Mesenchymal stem cell (in vitro differentiated cells and primary cell): ENCODE measurements around the gene SLC25A44.

Experiments used
- DNase-seq: peaks from one replicate; pipeline ENCODE4 v3.0.0-alpha.2; 2013
- H2AFZ ChIP-seq: one replicate; pipeline ENCODE4 v1.6.1; 2013; ENCODE audit warnings: low read depth, mild to moderate bottlenecking, control low read depth, inconsistent platforms, low read length, moderate library complexity
- H2AK5ac ChIP-seq: 2 replicates; pipeline ENCODE4 v1.6.1; 2013; ENCODE audit warnings: low read length, moderate library complexity, mild to moderate bottlenecking, inconsistent platforms; ENCODE audit not compliant: severe bottlenecking
- H2BK120ac ChIP-seq: one replicate; pipeline ENCODE4 v1.6.1; 2013; ENCODE audit warnings: low read depth, mild to moderate bottlenecking, inconsistent platforms, low read length, moderate library complexity
- H2BK12ac ChIP-seq, 2 experiments: one replicate each; pipeline ENCODE4 v1.6.1; 2013; ENCODE audit warnings: inconsistent platforms in 2 of 2, low read length in 2 of 2, mild to moderate bottlenecking in 2 of 2, moderate library complexity in 2 of 2, control low read depth in 1 of 2
- H2BK15ac ChIP-seq: one replicate; pipeline ENCODE4 v1.6.1; 2013; ENCODE audit warnings: mild to moderate bottlenecking, low read depth, inconsistent platforms; ENCODE audit not compliant: poor library complexity, severe bottlenecking
- H2BK5ac ChIP-seq: 2 replicates; pipeline ENCODE4 v1.6.1; 2013; ENCODE audit warnings: low read depth, mild to moderate bottlenecking, low read length, control low read depth, inconsistent platforms; ENCODE audit not compliant: poor library complexity, severe bottlenecking
- H3K14ac ChIP-seq, 2 experiments: one replicate each; pipeline ENCODE4 v1.6.1; 2013; ENCODE audit warnings: inconsistent platforms in 2 of 2, low read length in 2 of 2, control low read depth in 1 of 2, mild to moderate bottlenecking in 1 of 2, moderate library complexity in 1 of 2
- H3K18ac ChIP-seq, 2 experiments: one replicate each; pipeline ENCODE4 v1.6.1; 2013; ENCODE audit warnings: inconsistent platforms in 2 of 2, low read length in 2 of 2, control low read depth in 1 of 2, low read depth in 1 of 2, mild to moderate bottlenecking in 1 of 2
- H3K23ac ChIP-seq, 2 experiments: one replicate each; pipeline ENCODE4 v1.6.1; 2013; ENCODE audit warnings: inconsistent platforms in 2 of 2, low read length in 2 of 2, mild to moderate bottlenecking in 2 of 2, moderate library complexity in 2 of 2, control low read depth in 1 of 2
- H3K27ac ChIP-seq: 2 replicates; pipeline ENCODE4 v1.5.1; 2013; ENCODE audit warnings: mild to moderate bottlenecking, moderate library complexity, low read length, control low read depth, inconsistent platforms; ENCODE audit not compliant: poor library complexity, severe bottlenecking
- H3K27me3 ChIP-seq, 2 experiments: 2 replicates each; pipeline versions ENCODE4 v1.6.1 to v1.7.0; 2013; ENCODE audit warnings: low read length in 2 of 2, mild to moderate bottlenecking in 2 of 2, moderate library complexity in 2 of 2, control low read depth in 1 of 2, inconsistent platforms in 1 of 2; ENCODE audit not compliant: control insufficient read depth in 1 of 2, insufficient read depth in 1 of 2
- H3K36me3 ChIP-seq, 2 experiments: 2 replicates each; pipeline versions ENCODE4 v1.6.1 to v1.7.0; 2013; ENCODE audit warnings: low read length in 2 of 2, control low read depth in 1 of 2, inconsistent platforms in 1 of 2, low read depth in 1 of 2, mild to moderate bottlenecking in 1 of 2; ENCODE audit not compliant: insufficient read depth in 2 of 2, control insufficient read depth in 1 of 2
- H3K4ac ChIP-seq, 2 experiments: one replicate each; pipeline ENCODE4 v1.6.1; 2013; ENCODE audit warnings: inconsistent platforms in 2 of 2, low read length in 2 of 2, mild to moderate bottlenecking in 2 of 2, moderate library complexity in 2 of 2, control low read depth in 1 of 2, low read depth in 1 of 2
- H3K4me1 ChIP-seq: 2 replicates; pipeline ENCODE4 v1.6.1; 2013; ENCODE audit warnings: low read depth, low read length, control low read depth; ENCODE audit not compliant: control insufficient read depth, insufficient read depth
- H3K4me2 ChIP-seq: 2 replicates; pipeline ENCODE4 v1.6.1; 2013; ENCODE audit warnings: low read length, mild to moderate bottlenecking, inconsistent platforms; ENCODE audit not compliant: poor library complexity, severe bottlenecking
- H3K4me3 ChIP-seq, 2 experiments: 2 replicates each; pipeline versions ENCODE4 v1.5.1 to v1.7.0; 2013; ENCODE audit warnings: low read length in 2 of 2, mild to moderate bottlenecking in 2 of 2, control low read depth in 1 of 2, low read depth in 1 of 2; ENCODE audit not compliant: insufficient read depth in 1 of 2
- H3K79me1 ChIP-seq: replicated peaks from 2 replicates; pipeline ENCODE4 v1.6.1; 2013; ENCODE audit warnings: mild to moderate bottlenecking, control low read depth, low read length, inconsistent platforms; ENCODE audit not compliant: poor library complexity, severe bottlenecking
- H3K9ac ChIP-seq: 2 replicates; pipeline ENCODE4 v1.7.0; 2013; ENCODE audit warnings: mild to moderate bottlenecking, low read length, moderate library complexity
- H3K9me3 ChIP-seq: 2 replicates; pipeline ENCODE4 v1.7.0; 2013; ENCODE audit warnings: mild to moderate bottlenecking, low read length; ENCODE audit not compliant: control insufficient read depth
- H4K8ac ChIP-seq: one replicate; pipeline ENCODE4 v1.6.1; 2013; ENCODE audit warnings: inconsistent platforms, mild to moderate bottlenecking, low read length, moderate library complexity
- H4K91ac ChIP-seq: one replicate; pipeline ENCODE4 v1.6.1; 2013; ENCODE audit warnings: mild to moderate bottlenecking, low read length, inconsistent platforms
- WGBS: methylation state at CpG from one replicate; pipeline ENCODE4 v1.1.7; 2013; ENCODE audit warnings: mixed read lengths; 5-methylcytosine and 5-hydroxymethylcytosine counted together

SLC25A44 gene

DNA sequence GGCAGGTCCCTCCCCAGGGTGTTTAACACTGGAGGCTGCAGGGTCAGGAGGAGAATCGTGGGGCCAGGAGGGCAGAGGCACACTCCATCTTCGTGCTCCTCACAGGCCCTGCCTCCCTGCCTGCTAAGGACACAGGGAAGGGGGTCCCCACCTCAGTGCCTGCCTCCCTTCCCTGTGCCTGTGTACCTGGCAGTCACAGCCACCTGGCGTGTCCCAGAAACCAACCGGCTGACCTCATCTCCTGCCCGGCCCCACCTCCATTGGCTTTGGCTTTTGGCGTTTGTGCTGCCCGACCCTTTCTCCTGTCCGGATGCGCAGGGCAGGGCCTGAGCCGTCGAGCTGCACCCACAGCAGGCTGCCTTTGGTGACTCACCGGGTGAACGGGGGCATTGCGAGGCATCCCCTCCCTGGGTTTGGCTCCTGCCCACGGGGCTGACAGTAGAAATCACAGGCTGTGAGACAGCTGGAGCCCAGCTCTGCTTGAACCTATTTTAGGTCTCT is 47.5 kb downstream of the SLC25A44 start:
- Histone ChIP-seq H3K4me3 (no peak overlapping the region), H3K4me2 (peak overlapping the region; percentile 17), H3K18ac (no peak overlapping the region), H2AK5ac (no peak overlapping the region), H3K79me1 (no peaks in the 10 kb centered on the region), H3K14ac (no peak overlapping the region), H2BK5ac (no peak overlapping the region), H3K27me3 (peaks cover 0 to 22% of the 10 kb centered on the region in 2 experiments), H2BK15ac (no peak overlapping the region), H3K9ac (no peak overlapping the region), H3K36me3 (peaks cover 25 to 47% of the 10 kb centered on the region in 2 experiments), H2AFZ (no peak overlapping the region), H3K4me1 (peaks cover 21% of the 10 kb centered on the region), H4K91ac (peak overlapping the region; percentile 40), H2BK120ac (no peak overlapping the region), H3K23ac (no peak overlapping the region), H3K9me3 (no peaks in the 10 kb centered on the region), H2BK12ac (no peak overlapping the region), H4K8ac (no peak overlapping the region), H3K27ac (no peak overlapping the region), H3K4ac (no peak overlapping the region)
- 66% methylated on average over 15 of the region's 15 CpGs for WGBS
- DNase-seq: peak; percentile 42

DNA sequence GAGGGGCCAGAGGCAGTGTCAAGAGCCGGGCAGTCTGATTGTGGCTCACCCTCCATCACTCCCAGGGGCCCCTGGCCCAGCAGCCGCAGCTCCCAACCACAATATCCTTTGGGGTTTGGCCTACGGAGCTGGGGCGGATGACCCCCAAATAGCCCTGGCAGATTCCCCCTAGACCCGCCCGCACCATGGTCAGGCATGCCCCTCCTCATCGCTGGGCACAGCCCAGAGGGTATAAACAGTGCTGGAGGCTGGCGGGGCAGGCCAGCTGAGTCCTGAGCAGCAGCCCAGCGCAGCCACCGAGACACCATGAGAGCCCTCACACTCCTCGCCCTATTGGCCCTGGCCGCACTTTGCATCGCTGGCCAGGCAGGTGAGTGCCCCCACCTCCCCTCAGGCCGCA is 48.0 kb downstream of the SLC25A44 start, which contains the start of gene BGLAP:
Gene BGLAP, plus strand, starts transcription at position 259 of the 400 bp plus-strand sequence. Its CDS starts 48 bp downstream, at position 307.
- H2BK5ac ChIP-seq: no peak within 1 kb of the TSS
- peak within 1 kb of the TSS; percentile 40 for H4K91ac ChIP-seq
- H2BK120ac ChIP-seq: no peak within 1 kb of the TSS
- H3K27ac ChIP-seq: no peak within 1 kb of the TSS
- peaks cover 21% of the 10 kb centered on the region for H3K4me1 ChIP-seq
- H3K23ac ChIP-seq: no peak within 1 kb of the TSS
- H3K14ac ChIP-seq: no peak within 1 kb of the TSS
- H3K79me1 ChIP-seq: no peaks in the 10 kb centered on the region
- no peak within 1 kb of the TSS for H3K18ac ChIP-seq
- H3K4ac ChIP-seq: no peak within 1 kb of the TSS
- no peaks in the 10 kb centered on the region for H3K9me3 ChIP-seq
- H3K27me3 ChIP-seq: peaks cover 0 to 28% of the 10 kb centered on the region in 2 experiments
- no peak within 1 kb of the TSS for H3K9ac ChIP-seq
- peaks cover 19 to 44% of the 10 kb centered on the region in 2 experiments for H3K36me3 ChIP-seq
- H2BK12ac ChIP-seq: no peak within 1 kb of the TSS
- peak within 1 kb of the TSS; percentile 17 for H3K4me2 ChIP-seq
- peak within 1 kb of the TSS; percentile 31 for H2BK15ac ChIP-seq
- 92% methylated on average over 14 of the region's 14 CpGs for WGBS
- H4K8ac ChIP-seq: no peak within 1 kb of the TSS
- H3K4me3 ChIP-seq: no peak within 1 kb of the TSS
- peak within 1 kb of the TSS; percentile 11 for H2AK5ac ChIP-seq
- no peak for DNase-seq
- H2AFZ ChIP-seq: no peak within 1 kb of the TSS

DNA sequence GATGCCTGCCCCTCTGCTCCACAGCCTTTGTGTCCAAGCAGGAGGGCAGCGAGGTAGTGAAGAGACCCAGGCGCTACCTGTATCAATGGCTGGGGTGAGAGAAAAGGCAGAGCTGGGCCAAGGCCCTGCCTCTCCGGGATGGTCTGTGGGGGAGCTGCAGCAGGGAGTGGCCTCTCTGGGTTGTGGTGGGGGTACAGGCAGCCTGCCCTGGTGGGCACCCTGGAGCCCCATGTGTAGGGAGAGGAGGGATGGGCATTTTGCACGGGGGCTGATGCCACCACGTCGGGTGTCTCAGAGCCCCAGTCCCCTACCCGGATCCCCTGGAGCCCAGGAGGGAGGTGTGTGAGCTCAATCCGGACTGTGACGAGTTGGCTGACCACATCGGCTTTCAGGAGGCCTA is 48.8 kb downstream of the SLC25A44 start:
- no peak overlapping the region for H2BK5ac ChIP-seq
- DNase-seq: no peak
- H3K4me2 ChIP-seq: no peak overlapping the region
- H3K36me3 ChIP-seq: peaks cover 16 to 51% of the 10 kb centered on the region in 2 experiments
- no peaks in the 10 kb centered on the region for H3K9me3 ChIP-seq
- H3K4ac ChIP-seq: no peak overlapping the region
- no peak overlapping the region for H3K14ac ChIP-seq
- H2BK120ac ChIP-seq: no peak overlapping the region
- 83% methylated on average over 10 of the region's 10 CpGs for WGBS
- peaks cover 0 to 30% of the 10 kb centered on the region in 2 experiments for H3K27me3 ChIP-seq
- peaks cover 21% of the 10 kb centered on the region for H3K4me1 ChIP-seq
- H4K8ac ChIP-seq: no peak overlapping the region
- no peak overlapping the region for H2AFZ ChIP-seq
- H3K27ac ChIP-seq: no peak overlapping the region
- H2BK12ac ChIP-seq: no peak overlapping the region
- no peaks in the 10 kb centered on the region for H3K79me1 ChIP-seq
- H3K9ac ChIP-seq: no peak overlapping the region
- no peak overlapping the region for H3K18ac ChIP-seq
- no peak overlapping the region for H4K91ac ChIP-seq
- no peak overlapping the region for H2BK15ac ChIP-seq
- H3K23ac ChIP-seq: no peak overlapping the region
- H2AK5ac ChIP-seq: no peak overlapping the region
- no peak overlapping the region for H3K4me3 ChIP-seq

DNA sequence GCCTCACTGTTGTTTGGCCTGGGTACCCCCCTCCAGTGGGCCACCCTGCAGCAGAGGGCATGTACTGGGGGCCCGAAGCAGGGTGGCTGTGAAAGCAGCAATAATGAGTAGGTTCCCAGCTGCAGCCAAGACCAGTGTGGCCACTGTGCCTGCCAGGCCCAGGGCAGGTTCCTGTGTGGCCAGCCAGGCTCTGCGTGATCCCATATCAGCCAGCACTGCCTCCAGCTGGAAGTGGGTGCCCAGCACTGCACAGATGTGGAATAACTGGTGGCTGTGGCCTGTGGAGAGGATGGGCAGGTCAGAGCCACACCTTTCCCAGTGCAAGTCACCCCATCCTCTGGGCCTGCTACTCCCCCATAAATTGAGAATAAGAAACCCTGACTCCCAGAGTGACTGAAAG is 50.2 kb downstream of the SLC25A44 start:
- H2BK15ac ChIP-seq: no peak overlapping the region
- no peak overlapping the region for H2AK5ac ChIP-seq
- no peak overlapping the region for H3K18ac ChIP-seq
- H3K27ac ChIP-seq: no peak overlapping the region
- WGBS: 96% methylated on average over 2 of the region's 2 CpGs
- H4K91ac ChIP-seq: no peak overlapping the region
- no peak overlapping the region for H3K14ac ChIP-seq
- H2BK120ac ChIP-seq: no peak overlapping the region
- no peak overlapping the region for H3K4me3 ChIP-seq
- H3K23ac ChIP-seq: no peak overlapping the region
- no peak overlapping the region for H2BK5ac ChIP-seq
- H2AFZ ChIP-seq: no peak overlapping the region
- H3K4ac ChIP-seq: no peak overlapping the region
- DNase-seq: no peak
- peaks cover 9 to 52% of the 10 kb centered on the region in 2 experiments for H3K36me3 ChIP-seq
- H4K8ac ChIP-seq: no peak overlapping the region
- H3K9ac ChIP-seq: no peak overlapping the region
- no peak overlapping the region for H3K4me2 ChIP-seq
- H3K27me3 ChIP-seq: peaks cover 0 to 30% of the 10 kb centered on the region in 2 experiments
- H2BK12ac ChIP-seq: no peak overlapping the region
- H3K9me3 ChIP-seq: no peaks in the 10 kb centered on the region
- no peaks in the 10 kb centered on the region for H3K79me1 ChIP-seq
- H3K4me1 ChIP-seq: peaks cover 21% of the 10 kb centered on the region
